HEK293 (cell line): ENCODE measurements around the gene ZNF488.
A peak's percentile ranks its signal among the peaks of the same experiment; 100 is the strongest.

Experiments used
- BCL11A ChIP-seq: fragments of 450-650 bp; formaldehyde crosslinking; IDR thresholded peaks from 2 replicates; pipeline ENCODE4 v1.5.1; 2016; ENCODE audit warnings: low read depth, missing biosample characterization, missing genetic modification characterization
- BCL11B ChIP-seq: fragments of 450-650 bp; formaldehyde crosslinking; IDR thresholded peaks from 2 replicates; pipeline ENCODE4 v1.5.1; 2016; ENCODE audit warnings: low read depth, missing biosample characterization, missing genetic modification characterization
- EGR2 ChIP-seq: fragments of 450-650 bp; formaldehyde crosslinking; IDR thresholded peaks from 2 replicates; pipeline ENCODE4 v1.5.1; 2016; ENCODE audit warnings: low read depth, missing biosample characterization, missing genetic modification characterization
- GLIS2 ChIP-seq: fragments of 450-650 bp; formaldehyde crosslinking; IDR thresholded peaks from 2 replicates; pipeline ENCODE4 v1.5.1; 2016; ENCODE audit warnings: missing biosample characterization, missing genetic modification characterization
- HOXA7 ChIP-seq: sonication (generic); formaldehyde crosslinking; IDR thresholded peaks from 2 replicates; pipeline ENCODE4 v1.8.1; 2022; ENCODE audit warnings: missing genetic modification reagents, borderline replicate concordance
- KLF8 ChIP-seq: fragments of 450-650 bp; formaldehyde crosslinking; IDR thresholded peaks from 2 replicates; pipeline ENCODE4 v1.5.1; 2016; ENCODE audit warnings: missing biosample characterization, missing genetic modification characterization
- MZF1 ChIP-seq: fragments of 450-650 bp; formaldehyde crosslinking; IDR thresholded peaks from 2 replicates; pipeline ENCODE4 v1.5.1; 2017; ENCODE audit warnings: missing biosample characterization, missing genetic modification characterization, borderline replicate concordance
- SP2 ChIP-seq: fragments of 450-650 bp; formaldehyde crosslinking; IDR thresholded peaks from 2 replicates; pipeline ENCODE4 v1.5.1; 2016; ENCODE audit warnings: missing biosample characterization, missing genetic modification characterization
- SP3 ChIP-seq: fragments of 450-650 bp; formaldehyde crosslinking; IDR thresholded peaks from 2 replicates; pipeline ENCODE4 v1.5.1; 2016; ENCODE audit warnings: missing biosample characterization, missing genetic modification characterization
- TRIM28 ChIP-seq: IDR thresholded peaks from 2 replicates; pipeline ENCODE4 v1.6.1; 2011; ENCODE audit warnings: low read length, control low read depth, borderline replicate concordance
- ZFHX2 ChIP-seq: fragments of 450-650 bp; formaldehyde crosslinking; conservative IDR thresholded peaks from 2 replicates; pipeline ENCODE4 v1.5.1; 2016; ENCODE audit warnings: missing biosample characterization, missing genetic modification characterization
- ZNF121 ChIP-seq: fragments of 450-650 bp; formaldehyde crosslinking; IDR thresholded peaks from 2 replicates; pipeline ENCODE4 v1.5.1; 2016; ENCODE audit warnings: missing biosample characterization, missing genetic modification characterization
- ZNF2 ChIP-seq: fragments of 450-650 bp; formaldehyde crosslinking; IDR thresholded peaks from 2 replicates; pipeline ENCODE4 v1.5.1; 2016; ENCODE audit warnings: missing biosample characterization, missing genetic modification characterization
- ZNF48 ChIP-seq: fragments of 450-650 bp; formaldehyde crosslinking; IDR thresholded peaks from 2 replicates; pipeline ENCODE4 v1.5.1; 2016; ENCODE audit warnings: missing biosample characterization, missing genetic modification characterization
- ZNF600 ChIP-seq: fragments of 450-650 bp; formaldehyde crosslinking; IDR thresholded peaks from 2 replicates; pipeline ENCODE4 v1.5.1; 2016; ENCODE audit warnings: missing biosample characterization, missing genetic modification characterization
- ZNF610 ChIP-seq: fragments of 450-650 bp; formaldehyde crosslinking; IDR thresholded peaks from 2 replicates; pipeline ENCODE4 v1.5.1; 2016; ENCODE audit warnings: missing biosample characterization, missing genetic modification characterization, borderline replicate concordance
- ZNF623 ChIP-seq: fragments of 450-650 bp; formaldehyde crosslinking; IDR thresholded peaks from 2 replicates; pipeline ENCODE4 v1.5.1; 2016; ENCODE audit warnings: missing biosample characterization, missing genetic modification characterization
- ZNF830 ChIP-seq: fragments of 450-650 bp; IDR thresholded peaks from 2 replicates; pipeline ENCODE4 v1.5.0; 2018; ENCODE audit warnings: missing biosample characterization, missing genetic modification characterization, low read depth, mild to moderate bottlenecking, moderate library complexity
- ZNF843 ChIP-seq: fragments of 450-650 bp; formaldehyde crosslinking; IDR thresholded peaks from 2 replicates; pipeline ENCODE4 v1.5.1; 2016; ENCODE audit warnings: missing biosample characterization, missing genetic modification characterization
- TF ChIP-seq, protein P1 (sequence below): fragments of 450-650 bp; formaldehyde crosslinking; conservative IDR thresholded peaks from 2 replicates; pipeline ENCODE4 v1.5.1; 2016; ENCODE audit warnings: low read depth, missing biosample characterization, missing genetic modification characterization
- TF ChIP-seq, protein P2 (sequence below): fragments of 450-650 bp; formaldehyde crosslinking; IDR thresholded peaks from 2 replicates; pipeline ENCODE4 v1.5.1; 2016; ENCODE audit warnings: missing biosample characterization, missing genetic modification characterization
- TF ChIP-seq, protein P3 (sequence below): fragments of 450-650 bp; formaldehyde crosslinking; conservative IDR thresholded peaks from 2 replicates; pipeline ENCODE4 v1.5.1; 2016; ENCODE audit warnings: low read depth, missing biosample characterization, missing genetic modification characterization
- TF ChIP-seq, protein P4 (sequence below): fragments of 450-650 bp; formaldehyde crosslinking; IDR thresholded peaks from 2 replicates; pipeline ENCODE4 v1.5.1; 2016; ENCODE audit warnings: missing biosample characterization, missing genetic modification characterization
- TF ChIP-seq, protein P5 (sequence below): fragments of 450-650 bp; formaldehyde crosslinking; IDR thresholded peaks from 2 replicates; pipeline ENCODE4 v1.5.1; 2017; ENCODE audit warnings: missing biosample characterization, missing genetic modification characterization
- TF ChIP-seq, protein P6 (sequence below): fragments of 450-650 bp; formaldehyde crosslinking; IDR thresholded peaks from 2 replicates; pipeline ENCODE4 v1.5.1; 2016; ENCODE audit warnings: missing biosample characterization, missing genetic modification characterization

The ZNF488 gene

DNA sequence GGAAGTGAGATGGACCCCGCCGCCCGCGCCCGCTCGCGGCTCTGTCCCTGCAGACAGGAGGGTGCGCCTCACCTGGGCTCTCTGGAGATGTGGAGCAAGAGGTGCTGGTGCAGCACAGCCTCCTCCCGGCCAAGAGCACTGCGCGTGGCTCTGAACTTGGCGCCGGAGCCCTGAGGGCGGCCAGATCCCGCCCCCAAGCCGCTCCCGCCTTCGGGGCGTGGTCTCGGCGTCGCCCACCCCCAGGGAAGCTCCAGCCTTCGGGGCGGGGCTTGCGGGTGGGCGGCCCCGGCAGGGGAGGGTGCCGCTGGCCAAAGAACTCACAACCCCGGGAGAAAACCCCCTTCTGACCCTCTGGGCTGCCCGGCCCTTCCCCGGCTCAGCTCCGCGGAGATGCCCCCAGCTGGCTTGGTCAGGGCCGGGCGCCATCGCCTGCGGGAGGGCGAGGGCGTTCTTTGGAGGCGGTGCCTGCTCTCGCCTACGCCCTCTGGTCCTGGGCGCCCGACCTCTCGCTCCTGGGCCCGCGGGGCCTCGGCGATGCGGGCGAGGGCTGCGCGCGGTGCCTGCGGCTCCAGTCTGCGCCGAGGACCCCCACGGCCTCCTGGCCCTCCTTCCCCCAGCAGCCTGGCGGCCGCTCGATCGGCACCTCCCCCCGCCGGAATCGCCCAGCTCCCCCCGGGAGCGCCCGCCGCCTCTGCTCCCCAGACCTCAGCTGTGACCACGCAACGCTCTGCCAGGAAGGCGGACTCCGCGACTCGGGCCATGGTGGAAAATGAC, at the start of gene ZNF488 (continued):
- TF ChIP-seq, protein P1, sequence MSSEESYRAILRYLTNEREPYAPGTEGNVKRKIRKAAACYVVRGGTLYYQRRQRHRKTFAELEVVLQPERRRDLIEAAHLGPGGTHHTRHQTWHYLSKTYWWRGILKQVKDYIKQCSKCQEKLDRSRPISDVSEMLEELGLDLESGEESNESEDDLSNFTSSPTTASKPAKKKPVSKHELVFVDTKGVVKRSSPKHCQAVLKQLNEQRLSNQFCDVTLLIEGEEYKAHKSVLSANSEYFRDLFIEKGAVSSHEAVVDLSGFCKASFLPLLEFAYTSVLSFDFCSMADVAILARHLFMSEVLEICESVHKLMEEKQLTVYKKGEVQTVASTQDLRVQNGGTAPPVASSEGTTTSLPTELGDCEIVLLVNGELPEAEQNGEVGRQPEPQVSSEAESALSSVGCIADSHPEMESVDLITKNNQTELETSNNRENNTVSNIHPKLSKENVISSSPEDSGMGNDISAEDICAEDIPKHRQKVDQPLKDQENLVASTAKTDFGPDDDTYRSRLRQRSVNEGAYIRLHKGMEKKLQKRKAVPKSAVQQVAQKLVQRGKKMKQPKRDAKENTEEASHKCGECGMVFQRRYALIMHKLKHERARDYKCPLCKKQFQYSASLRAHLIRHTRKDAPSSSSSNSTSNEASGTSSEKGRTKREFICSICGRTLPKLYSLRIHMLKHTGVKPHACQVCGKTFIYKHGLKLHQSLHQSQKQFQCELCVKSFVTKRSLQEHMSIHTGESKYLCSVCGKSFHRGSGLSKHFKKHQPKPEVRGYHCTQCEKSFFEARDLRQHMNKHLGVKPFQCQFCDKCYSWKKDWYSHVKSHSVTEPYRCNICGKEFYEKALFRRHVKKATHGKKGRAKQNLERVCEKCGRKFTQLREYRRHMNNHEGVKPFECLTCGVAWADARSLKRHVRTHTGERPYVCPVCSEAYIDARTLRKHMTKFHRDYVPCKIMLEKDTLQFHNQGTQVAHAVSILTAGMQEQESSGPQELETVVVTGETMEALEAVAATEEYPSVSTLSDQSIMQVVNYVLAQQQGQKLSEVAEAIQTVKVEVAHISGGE (tag by site-specific recombination), result 0 out of 2 replicates have a peak, but pooled peaks have one; percentile 1
- TF ChIP-seq, protein P2, sequence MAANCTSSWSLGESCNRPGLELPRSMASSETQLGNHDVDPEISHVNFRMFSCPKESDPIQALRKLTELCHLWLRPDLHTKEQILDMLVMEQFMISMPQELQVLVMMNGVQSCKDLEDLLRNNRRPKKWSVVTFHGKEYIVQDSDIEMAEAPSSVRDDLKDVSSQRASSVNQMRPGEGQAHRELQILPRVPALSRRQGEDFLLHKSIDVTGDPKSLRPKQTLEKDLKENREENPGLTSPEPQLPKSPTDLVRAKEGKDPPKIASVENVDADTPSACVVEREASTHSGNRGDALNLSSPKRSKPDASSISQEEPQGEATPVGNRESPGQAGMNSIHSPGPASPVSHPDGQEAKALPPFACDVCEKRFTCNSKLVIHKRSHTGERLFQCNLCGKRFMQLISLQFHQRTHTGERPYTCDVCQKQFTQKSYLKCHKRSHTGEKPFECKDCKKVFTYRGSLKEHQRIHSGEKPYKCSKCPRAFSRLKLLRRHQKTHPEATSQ (tag by site-specific recombination), result no peak
- TF ChIP-seq MZF1 (tag by site-specific recombination) (peak; percentile 44; the same call in 1 of the 2 replicates), BCL11A (no peak), ZNF623 (tag by site-specific recombination) (no peak), BCL11B (0 out of 2 replicates have a peak, but pooled peaks have one; percentile 42), ZNF48 (tag by site-specific recombination) (no peak), ZNF2 (tag by site-specific recombination) (peak; percentile 69; the same call in 1 of the 2 replicates), HOXA7 (no peak), EGR2 (peak; percentile 85), ZFHX2 (tag by site-specific recombination) (peak; percentile 93), GLIS2 (peak; percentile 99), ZNF600 (tag by site-specific recombination) (peak; percentile 98), ZNF843 (tag by site-specific recombination) (no peak; the same call in 1 of the 2 replicates), ZNF610 (tag by site-specific recombination) (no peak), SP3 (tag by site-specific recombination) (peak; percentile 99), TRIM28 (no peak), SP2 (tag by site-specific recombination) (peak; percentile 94), ZNF121 (tag by site-specific recombination) (no peak), ZNF830 (tag by site-specific recombination) (no peak), KLF8 (peak; percentile 77)
- TF ChIP-seq, protein P3, sequence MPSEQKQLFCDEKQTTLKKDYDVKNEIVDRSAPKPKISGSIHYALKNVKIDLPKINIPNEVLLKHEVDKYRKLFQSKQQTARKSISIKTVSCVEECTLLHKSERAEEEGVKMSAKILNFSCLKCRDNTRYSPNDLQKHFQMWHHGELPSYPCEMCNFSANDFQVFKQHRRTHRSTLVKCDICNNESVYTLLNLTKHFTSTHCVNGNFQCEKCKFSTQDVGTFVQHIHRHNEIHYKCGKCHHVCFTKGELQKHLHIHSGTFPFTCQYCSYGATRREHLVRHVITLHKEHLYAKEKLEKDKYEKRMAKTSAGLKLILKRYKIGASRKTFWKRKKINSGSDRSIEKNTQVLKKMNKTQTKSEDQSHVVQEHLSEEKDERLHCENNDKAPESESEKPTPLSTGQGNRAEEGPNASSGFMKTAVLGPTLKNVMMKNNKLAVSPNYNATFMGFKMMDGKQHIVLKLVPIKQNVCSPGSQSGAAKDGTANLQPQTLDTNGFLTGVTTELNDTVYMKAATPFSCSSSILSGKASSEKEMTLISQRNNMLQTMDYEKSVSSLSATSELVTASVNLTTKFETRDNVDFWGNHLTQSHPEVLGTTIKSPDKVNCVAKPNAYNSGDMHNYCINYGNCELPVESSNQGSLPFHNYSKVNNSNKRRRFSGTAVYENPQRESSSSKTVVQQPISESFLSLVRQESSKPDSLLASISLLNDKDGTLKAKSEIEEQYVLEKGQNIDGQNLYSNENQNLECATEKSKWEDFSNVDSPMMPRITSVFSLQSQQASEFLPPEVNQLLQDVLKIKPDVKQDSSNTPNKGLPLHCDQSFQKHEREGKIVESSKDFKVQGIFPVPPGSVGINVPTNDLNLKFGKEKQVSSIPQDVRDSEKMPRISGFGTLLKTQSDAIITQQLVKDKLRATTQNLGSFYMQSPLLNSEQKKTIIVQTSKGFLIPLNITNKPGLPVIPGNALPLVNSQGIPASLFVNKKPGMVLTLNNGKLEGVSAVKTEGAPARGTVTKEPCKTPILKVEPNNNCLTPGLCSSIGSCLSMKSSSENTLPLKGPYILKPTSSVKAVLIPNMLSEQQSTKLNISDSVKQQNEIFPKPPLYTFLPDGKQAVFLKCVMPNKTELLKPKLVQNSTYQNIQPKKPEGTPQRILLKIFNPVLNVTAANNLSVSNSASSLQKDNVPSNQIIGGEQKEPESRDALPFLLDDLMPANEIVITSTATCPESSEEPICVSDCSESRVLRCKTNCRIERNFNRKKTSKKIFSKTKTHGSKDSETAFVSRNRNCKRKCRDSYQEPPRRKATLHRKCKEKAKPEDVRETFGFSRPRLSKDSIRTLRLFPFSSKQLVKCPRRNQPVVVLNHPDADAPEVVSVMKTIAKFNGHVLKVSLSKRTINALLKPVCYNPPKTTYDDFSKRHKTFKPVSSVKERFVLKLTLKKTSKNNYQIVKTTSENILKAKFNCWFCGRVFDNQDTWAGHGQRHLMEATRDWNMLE (tag by site-specific recombination), result no peak
- TF ChIP-seq, protein P4, sequence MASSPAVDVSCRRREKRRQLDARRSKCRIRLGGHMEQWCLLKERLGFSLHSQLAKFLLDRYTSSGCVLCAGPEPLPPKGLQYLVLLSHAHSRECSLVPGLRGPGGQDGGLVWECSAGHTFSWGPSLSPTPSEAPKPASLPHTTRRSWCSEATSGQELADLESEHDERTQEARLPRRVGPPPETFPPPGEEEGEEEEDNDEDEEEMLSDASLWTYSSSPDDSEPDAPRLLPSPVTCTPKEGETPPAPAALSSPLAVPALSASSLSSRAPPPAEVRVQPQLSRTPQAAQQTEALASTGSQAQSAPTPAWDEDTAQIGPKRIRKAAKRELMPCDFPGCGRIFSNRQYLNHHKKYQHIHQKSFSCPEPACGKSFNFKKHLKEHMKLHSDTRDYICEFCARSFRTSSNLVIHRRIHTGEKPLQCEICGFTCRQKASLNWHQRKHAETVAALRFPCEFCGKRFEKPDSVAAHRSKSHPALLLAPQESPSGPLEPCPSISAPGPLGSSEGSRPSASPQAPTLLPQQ (tag by site-specific recombination), result peak; percentile 5; the same call in 1 of the 2 replicates
- TF ChIP-seq, protein P5, sequence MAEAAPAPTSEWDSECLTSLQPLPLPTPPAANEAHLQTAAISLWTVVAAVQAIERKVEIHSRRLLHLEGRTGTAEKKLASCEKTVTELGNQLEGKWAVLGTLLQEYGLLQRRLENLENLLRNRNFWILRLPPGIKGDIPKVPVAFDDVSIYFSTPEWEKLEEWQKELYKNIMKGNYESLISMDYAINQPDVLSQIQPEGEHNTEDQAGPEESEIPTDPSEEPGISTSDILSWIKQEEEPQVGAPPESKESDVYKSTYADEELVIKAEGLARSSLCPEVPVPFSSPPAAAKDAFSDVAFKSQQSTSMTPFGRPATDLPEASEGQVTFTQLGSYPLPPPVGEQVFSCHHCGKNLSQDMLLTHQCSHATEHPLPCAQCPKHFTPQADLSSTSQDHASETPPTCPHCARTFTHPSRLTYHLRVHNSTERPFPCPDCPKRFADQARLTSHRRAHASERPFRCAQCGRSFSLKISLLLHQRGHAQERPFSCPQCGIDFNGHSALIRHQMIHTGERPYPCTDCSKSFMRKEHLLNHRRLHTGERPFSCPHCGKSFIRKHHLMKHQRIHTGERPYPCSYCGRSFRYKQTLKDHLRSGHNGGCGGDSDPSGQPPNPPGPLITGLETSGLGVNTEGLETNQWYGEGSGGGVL (tag by site-specific recombination), result peak; percentile 45; the same call in 1 of the 2 replicates
- TF ChIP-seq, protein P6, sequence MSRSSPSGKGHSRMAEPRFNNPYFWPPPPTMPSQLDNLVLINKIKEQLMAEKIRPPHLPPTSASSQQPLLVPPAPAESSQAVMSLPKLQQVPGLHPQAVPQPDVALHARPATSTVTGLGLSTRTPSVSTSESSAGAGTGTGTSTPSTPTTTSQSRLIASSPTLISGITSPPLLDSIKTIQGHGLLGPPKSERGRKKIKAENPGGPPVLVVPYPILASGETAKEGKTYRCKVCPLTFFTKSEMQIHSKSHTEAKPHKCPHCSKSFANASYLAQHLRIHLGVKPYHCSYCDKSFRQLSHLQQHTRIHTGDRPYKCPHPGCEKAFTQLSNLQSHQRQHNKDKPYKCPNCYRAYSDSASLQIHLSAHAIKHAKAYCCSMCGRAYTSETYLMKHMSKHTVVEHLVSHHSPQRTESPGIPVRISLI (tag by site-specific recombination), result no peak
